Right lobe of liver (tissue), 6 donors: ENCODE measurements around the gene ARHGEF1. TPM values are rescaled to one million over a fixed set of nuclear protein-coding genes. Genes with fewer than 3 reads are reported as not detected.

Source experiments
- ATAC-seq, 4 donors: fragments of 200-7000 bp; cut with Tn5 transposase; one replicate each; pipeline ENCODE4 v1.9.1; 2020; ENCODE audit warnings: mild to moderate bottlenecking in 4 of 4, moderate library complexity in 4 of 4
- DNase-seq, 3 donors: peaks; one replicate each; pipeline ENCODE4 v3.0.0-alpha.2; 2020
- H3K27ac ChIP-seq, 3 donors: fragments of 200-600 bp; one replicate each; pipeline ENCODE4 v1.8.0; 2022
- H3K27me3 ChIP-seq, 2 donors: fragments of 200-600 bp; one replicate each; pipeline ENCODE4 v1.8.0; 2022
- H3K36me3 ChIP-seq, 4 donors: fragments of 200-600 bp; sonication (generic) in 1 of 4; one replicate each; pipeline versions ENCODE4 v1.5.1 to v1.8.0; 2017 to 2022; ENCODE audit warnings: control low read depth in 1 of 4
- H3K4me1 ChIP-seq, 4 donors: fragments of 200-600 bp; sonication (generic) in 1 of 4; one replicate each; pipeline versions ENCODE4 v1.5.1 to v1.8.0; 2017 to 2022; ENCODE audit warnings: control low read depth in 1 of 4
- H3K4me3 ChIP-seq, 3 donors: fragments of 200-600 bp; one replicate each; pipeline ENCODE4 v1.8.0; 2022
- H3K9me3 ChIP-seq, 4 donors: fragments of 200-600 bp; sonication (generic) in 1 of 4; one replicate each; pipeline versions ENCODE4 v1.5.1 to v1.8.0; 2017 to 2022; ENCODE audit warnings: control low read depth in 1 of 4
- POLR2A ChIP-seq: fragments of 450-650 bp; IDR thresholded peaks from one replicate; pipeline ENCODE4 v1.6.1; 2017; ENCODE audit warnings: antibody characterized with exemption, mild to moderate bottlenecking
- WGBS: methylation state at CpG from one replicate; pipeline ENCODE4 v1.1.6; 2018; ENCODE audit warnings: low coverage, low lambda C conversion rate; ENCODE audit not compliant: insufficient coverage; ENCODE audit errors: missing lambda C conversion rate; 5-methylcytosine and 5-hydroxymethylcytosine counted together
- intact Hi-C, 2 donors: fragments of 100-400 bp; cut with DNase I; formaldehyde crosslinking; loops; one replicate each; pipeline versions ENCODE4 v1.11.2 to v1.14.1; 2022
- total RNA-seq, 6 experiments: library from RNA; depleted of rRNA in 2 of 6; stranded (reverse); fragments of >200 nt in 2 of 6; fragmentation: NEBNext Ultra II Directional in 3 of 6; extraction: Animal tissue kit (Norgen Biotek cat#: 25700) in 3 of 6; gene quantifications; one replicate each; pipeline versions ENCODE4 v1.1.0 to v1.2.4, GENCODE V29; 2016 to 2023
- TF ChIP-seq, protein P1 (sequence below), 4 donors: fragments of 200-600 bp in 3 of 4; fragments of 450-650 bp in 1 of 4; IDR thresholded peaks; one replicate each; pipeline versions ENCODE4 v1.5.1 to v1.8.0; 2016 to 2022; ENCODE audit warnings: antibody characterized with exemption in 4 of 4, mild to moderate bottlenecking in 2 of 4
- donor health status: DM: no; HTN: yes; CAD: no.
- donor health status: DM: no; HTN: no; CAD: no.
- donor health status: DM: no; HTN: no; CAD: no.
- donor health status: DM: no; HTN: yes; CAD: no.
- donor health status: DM: no; HTN: yes; CAD: no.

ARHGEF1 gene
- total RNA-seq, 6 experiments from 2014 or later = 25.3 to 39.7 (median 30.2) TPM

DNA sequence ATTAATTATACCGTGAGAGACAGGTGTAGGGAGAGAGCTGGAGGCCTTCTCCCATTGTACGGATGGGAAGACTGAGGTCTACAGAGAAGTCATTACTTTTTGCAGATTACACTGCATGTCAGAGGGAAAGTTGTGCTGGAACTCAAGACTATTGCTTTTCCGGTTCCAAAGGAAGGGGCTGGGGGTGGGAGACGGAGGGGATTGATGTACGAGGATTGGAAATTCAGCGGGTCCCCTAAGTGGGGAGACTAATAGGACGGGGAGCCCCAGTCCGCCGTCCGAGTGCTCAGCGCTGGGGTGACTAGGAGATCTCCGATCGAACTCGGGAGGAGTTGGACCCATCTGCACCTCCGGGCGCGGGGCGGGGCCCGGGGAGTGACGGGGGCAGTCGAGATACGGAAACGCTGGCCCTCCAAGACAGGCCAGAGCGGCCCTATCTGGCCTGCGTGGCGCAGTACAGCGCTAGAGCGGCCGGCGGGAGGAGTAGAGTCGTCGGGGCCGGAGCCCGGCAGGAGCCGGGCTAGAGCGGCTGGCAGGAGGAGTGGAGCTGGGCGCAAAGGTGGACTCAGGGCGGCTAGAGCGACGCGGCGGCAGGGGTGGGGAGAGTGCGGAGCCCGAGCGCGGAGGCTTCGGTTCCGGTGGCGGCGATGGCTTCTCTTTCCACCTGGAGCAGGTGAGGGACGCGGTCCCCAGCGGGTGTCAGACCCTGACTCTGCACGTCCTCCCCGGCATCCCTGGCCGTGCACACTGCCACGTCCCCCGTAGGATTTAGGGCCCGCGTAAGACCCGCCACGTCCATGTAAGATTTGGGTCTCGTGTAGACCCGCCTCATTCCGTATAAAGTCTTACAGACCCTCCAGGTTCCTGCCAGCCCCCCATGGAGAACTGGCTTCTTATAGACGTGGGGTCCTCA lies 1.1 kb downstream of the ARHGEF1 start:
- peak overlapping the region; percentile 62 to 94 (median 93) for H3K4me3 ChIP-seq
- peak overlapping the region; percentile 68 to 85 (median 76) for H3K27ac ChIP-seq
- H3K27me3 ChIP-seq = no peaks in the 10 kb centered on the region
- WGBS = under 1% methylated on average over 33 of the region's 66 CpGs
- H3K9me3 ChIP-seq = no peaks in the 10 kb centered on the region
- peaks cover 0 to 3% (median 0%) of the 10 kb centered on the region in 4 donors for H3K36me3 ChIP-seq
- TF ChIP-seq, protein P1, sequence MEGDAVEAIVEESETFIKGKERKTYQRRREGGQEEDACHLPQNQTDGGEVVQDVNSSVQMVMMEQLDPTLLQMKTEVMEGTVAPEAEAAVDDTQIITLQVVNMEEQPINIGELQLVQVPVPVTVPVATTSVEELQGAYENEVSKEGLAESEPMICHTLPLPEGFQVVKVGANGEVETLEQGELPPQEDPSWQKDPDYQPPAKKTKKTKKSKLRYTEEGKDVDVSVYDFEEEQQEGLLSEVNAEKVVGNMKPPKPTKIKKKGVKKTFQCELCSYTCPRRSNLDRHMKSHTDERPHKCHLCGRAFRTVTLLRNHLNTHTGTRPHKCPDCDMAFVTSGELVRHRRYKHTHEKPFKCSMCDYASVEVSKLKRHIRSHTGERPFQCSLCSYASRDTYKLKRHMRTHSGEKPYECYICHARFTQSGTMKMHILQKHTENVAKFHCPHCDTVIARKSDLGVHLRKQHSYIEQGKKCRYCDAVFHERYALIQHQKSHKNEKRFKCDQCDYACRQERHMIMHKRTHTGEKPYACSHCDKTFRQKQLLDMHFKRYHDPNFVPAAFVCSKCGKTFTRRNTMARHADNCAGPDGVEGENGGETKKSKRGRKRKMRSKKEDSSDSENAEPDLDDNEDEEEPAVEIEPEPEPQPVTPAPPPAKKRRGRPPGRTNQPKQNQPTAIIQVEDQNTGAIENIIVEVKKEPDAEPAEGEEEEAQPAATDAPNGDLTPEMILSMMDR (IDR thresholded peaks at IDR 0.05) = peak in 3 of 4 donors; percentile 9 to 41 (median 19)
- TF ChIP-seq POLR2A = peak; percentile 88
- peak; percentile 97 to 99 (median 97) for DNase-seq
- ATAC-seq = peak; percentile 94 to 97 (median 96)
- intact Hi-C loops = no loop called here
- peaks cover 0 to 8% (median 2%) of the 10 kb centered on the region in 4 donors for H3K4me1 ChIP-seq

DNA sequence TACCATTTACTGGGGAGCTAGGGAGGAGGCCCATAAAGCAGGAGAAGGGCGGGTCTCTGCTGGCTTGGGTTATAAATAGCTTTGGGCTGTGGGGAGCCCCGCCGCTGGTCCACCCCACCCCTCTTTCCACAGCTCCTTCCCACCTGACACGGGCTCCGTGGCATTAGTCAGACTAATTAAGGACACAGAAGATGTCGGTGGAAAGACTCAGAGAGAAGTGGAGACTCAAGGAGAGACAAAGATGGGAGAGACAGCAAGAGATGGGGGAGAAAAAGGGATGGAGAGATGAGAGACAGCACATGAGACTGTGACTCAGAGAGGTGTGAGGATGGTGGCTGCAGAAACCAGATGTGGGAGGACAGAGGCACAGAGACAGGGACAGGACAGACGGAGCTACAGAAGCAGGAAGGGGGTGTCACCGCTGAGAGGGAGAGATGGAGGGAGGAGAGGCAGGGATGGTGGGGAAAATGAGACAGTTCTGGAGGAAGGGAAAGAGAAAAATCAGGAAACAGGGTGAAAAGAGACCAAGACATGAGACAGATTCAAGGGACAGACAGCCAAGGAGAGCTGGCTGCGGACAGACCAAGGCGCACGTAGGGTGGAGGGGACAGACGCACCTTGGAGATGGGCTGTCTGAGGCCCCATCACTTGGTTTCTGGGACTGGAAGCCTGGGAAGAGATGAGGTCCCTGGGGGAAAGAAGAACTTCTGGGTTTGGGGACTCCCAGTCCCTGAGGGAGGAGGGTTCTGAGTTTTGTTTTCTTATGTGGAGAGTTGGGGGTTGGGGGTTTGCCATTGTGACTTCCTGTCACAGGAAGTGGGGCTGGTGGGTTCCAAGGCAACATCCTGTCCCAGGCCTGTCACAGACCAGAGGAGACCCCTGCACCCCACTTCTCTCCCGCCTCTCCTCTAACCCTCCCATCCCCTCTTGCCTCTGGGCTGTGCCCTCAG lies 4.1 kb downstream of the ARHGEF1 start:
- Histone ChIP-seq H3K27ac (no peak overlapping the region), H3K36me3 (peaks cover 0 to 6% (median 2%) of the 10 kb centered on the region in 4 donors), H3K4me3 (no peak overlapping the region), H3K9me3 (no peaks in the 10 kb centered on the region), H3K4me1 (peaks cover 0 to 8% (median 2%) of the 10 kb centered on the region in 4 donors), H3K27me3 (no peaks in the 10 kb centered on the region)
- intact Hi-C loops = no loop called here
- 61% methylated on average over 11 of the region's 13 CpGs for WGBS
- DNase-seq (no peak), ATAC-seq (no peak)
- TF ChIP-seq, protein P1 (IDR thresholded peaks at IDR 0.05) = no peak
- TF ChIP-seq POLR2A = no peak

DNA sequence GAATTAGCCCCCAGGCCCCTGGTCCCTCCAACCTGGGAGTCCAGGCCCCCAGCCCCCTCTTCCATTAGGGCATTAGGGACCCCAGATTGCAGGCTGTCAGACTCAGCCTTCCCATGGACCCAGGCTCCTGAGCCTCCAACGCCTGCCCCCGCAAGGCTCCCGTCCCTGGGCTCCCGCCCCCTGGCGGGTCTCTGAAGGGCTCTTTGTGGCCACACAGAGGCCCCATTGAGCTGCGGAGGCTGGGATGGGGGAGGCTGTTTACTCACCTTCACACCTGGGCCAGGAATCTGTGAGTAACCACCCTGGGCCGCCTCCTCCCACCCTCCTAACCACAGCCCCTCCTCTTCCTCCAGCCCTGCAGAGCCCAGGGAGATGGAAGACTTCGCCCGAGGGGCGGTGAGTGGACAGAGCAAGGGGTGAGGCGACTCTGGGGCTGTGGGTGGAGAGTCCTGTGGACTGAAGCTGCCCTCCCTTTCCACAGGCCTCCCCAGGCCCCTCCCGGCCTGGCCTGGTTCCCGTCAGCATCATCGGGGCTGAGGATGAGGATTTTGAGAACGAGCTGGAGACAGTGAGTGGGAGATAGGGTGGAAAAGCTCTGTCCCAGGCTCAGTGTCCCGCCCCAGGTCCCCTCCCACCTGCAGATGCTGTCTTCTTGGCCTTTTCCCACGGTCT lies 4.9 kb downstream of the ARHGEF1 start:
- DNase-seq (peak in 1 of 3 donors; percentile 64), ATAC-seq (no peak)
- Histone ChIP-seq H3K36me3 (peaks cover 0 to 6% (median 4%) of the 10 kb centered on the region in 4 donors), H3K4me1 (peaks cover 0 to 8% (median 2%) of the 10 kb centered on the region in 4 donors), H3K4me3 (no peak overlapping the region), H3K27me3 (no peaks in the 10 kb centered on the region), H3K27ac (no peak overlapping the region), H3K9me3 (no peaks in the 10 kb centered on the region)
- TF ChIP-seq POLR2A = no peak
- intact Hi-C loops = no loop called here
- 65% methylated on average over 4 of the region's 17 CpGs for WGBS

DNA sequence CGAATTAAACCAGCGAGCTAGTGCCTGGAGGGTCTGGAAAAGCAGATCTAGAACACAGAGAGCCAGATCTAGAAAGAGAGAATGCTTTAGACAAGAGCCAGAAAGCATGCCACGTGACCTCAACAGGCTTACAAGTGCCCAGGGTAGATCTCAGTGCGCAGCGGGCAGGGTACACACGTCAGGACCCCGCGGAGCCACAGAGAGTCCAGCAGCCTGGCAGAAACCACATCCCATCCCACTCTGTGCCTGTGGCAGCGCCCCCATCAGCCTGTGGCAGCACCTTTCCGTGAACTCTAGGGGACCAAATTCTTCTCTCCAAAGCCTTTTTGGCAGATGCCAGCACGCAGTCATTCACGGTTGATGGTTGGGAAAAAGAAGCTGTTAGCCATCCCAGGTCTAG lies 5.9 kb downstream of the ARHGEF1 start:
- Histone ChIP-seq H3K27me3 (no peaks in the 10 kb centered on the region), H3K4me1 (peaks cover 0 to 8% (median 2%) of the 10 kb centered on the region in 4 donors), H3K9me3 (no peaks in the 10 kb centered on the region), H3K27ac (no peak overlapping the region), H3K4me3 (no peak overlapping the region), H3K36me3 (peaks cover 0 to 6% (median 4%) of the 10 kb centered on the region in 4 donors)
- 94% methylated on average over 3 of the region's 12 CpGs for WGBS
- TF ChIP-seq POLR2A = no peak
- TF ChIP-seq, protein P1 (IDR thresholded peaks at IDR 0.05) = no peak
- intact Hi-C loops = no loop called here
- no peak for DNase-seq
- no peak for ATAC-seq
